Measurements from ENCODE around the gene BBS9.

DNA sequence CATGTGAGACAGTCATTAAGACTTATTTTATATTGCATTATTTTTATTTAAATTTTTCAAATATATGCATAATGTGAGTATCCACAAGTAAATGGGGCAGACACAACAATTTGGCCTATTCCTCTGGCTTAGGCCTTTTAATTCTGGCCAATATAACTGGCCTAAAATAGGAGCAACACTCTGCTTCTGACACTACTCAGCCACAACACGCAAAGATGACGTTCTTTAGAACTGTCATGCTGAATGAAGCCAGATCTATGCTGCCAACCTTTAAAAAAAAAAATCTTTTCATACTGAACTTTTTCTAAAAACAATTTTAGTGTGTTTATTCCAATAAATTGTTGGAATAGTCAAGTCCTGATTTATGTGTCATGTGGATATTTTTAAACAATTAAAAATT, 421.0 kb downstream of the BBS9 start:
- no peak for TF ChIP-seq CTCF (IDR thresholded peaks at IDR 0.05)
- no peak for TF ChIP-seq ZFX (IDR thresholded peaks at IDR 0.05; ENCODE audit: borderline replicate concordance)
